ENCODE data around the gene GFRA1. TPM values are rescaled to one million over a fixed set of nuclear protein-coding genes. Genes with fewer than 3 reads are reported as not detected.

The GFRA1 gene
- total RNA-seq, 2 donors from 2014 or later = 1.6 to 3.1 TPM

DNA sequence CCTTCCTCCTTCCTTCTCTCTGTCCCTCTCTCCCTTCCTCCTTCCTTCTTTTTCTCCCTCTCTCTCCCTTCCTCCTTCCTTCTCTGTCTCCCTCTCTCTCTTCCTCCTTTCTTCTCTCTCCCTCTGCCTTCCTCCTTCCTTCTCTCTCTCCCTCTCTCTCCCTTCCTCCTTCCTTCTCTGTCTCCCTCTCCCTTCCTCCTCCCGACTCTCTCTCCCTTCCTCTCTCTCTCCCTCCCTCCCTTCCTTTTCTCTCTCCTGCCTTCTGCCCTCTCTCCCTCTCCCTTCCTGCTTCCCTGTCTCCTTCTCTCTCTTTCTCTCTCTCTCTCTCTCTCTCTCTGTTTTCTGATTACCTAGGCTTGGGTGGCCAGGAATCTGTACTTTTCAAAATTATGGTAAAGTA lies 16.6 kb upstream of the GFRA1 start:
- Mint-ChIP-seq H3K36me3 (ENCODE audit: low read depth) (no peaks in the 10 kb centered on the region), H3K27me3 (ENCODE audit: insufficient read depth) (no peaks in the 10 kb centered on the region), H3K4me3 (no peak overlapping the region), H3K27ac (no peak overlapping the region), H3K9me3 (peaks cover 2% of the 10 kb centered on the region), H3K4me1 (peaks cover 6% of the 10 kb centered on the region)
- Histone ChIP-seq H3K9ac (ENCODE audit: extremely low read depth, low read length, poor library complexity, severe bottlenecking) (no peak overlapping the region), H3K27me3 (ENCODE audit: control insufficient read depth, insufficient read depth, low read length, poor library complexity, severe bottlenecking) (no peaks in the 10 kb centered on the region), H3K27ac (ENCODE audit: low read depth, low read length) (no peak overlapping the region), H3K36me3 (ENCODE audit: control insufficient read depth, insufficient read depth, low read length) (no peaks in the 10 kb centered on the region), H3K4me3 (ENCODE audit: low read length) (no peak overlapping the region), H3K9me3 (ENCODE audit: control insufficient read depth, low read length) (no peaks in the 10 kb centered on the region), H3K4me1 (ENCODE audit: control insufficient read depth, insufficient read depth, low read length) (no peaks in the 10 kb centered on the region)
- WGBS, 2 experiments (ENCODE audit: insufficient coverage in 1 of 2, insufficient read length in 1 of 2) = 67 to 89% methylated on average over 1 of the region's 1 CpG
- TF ChIP-seq, protein P1, sequence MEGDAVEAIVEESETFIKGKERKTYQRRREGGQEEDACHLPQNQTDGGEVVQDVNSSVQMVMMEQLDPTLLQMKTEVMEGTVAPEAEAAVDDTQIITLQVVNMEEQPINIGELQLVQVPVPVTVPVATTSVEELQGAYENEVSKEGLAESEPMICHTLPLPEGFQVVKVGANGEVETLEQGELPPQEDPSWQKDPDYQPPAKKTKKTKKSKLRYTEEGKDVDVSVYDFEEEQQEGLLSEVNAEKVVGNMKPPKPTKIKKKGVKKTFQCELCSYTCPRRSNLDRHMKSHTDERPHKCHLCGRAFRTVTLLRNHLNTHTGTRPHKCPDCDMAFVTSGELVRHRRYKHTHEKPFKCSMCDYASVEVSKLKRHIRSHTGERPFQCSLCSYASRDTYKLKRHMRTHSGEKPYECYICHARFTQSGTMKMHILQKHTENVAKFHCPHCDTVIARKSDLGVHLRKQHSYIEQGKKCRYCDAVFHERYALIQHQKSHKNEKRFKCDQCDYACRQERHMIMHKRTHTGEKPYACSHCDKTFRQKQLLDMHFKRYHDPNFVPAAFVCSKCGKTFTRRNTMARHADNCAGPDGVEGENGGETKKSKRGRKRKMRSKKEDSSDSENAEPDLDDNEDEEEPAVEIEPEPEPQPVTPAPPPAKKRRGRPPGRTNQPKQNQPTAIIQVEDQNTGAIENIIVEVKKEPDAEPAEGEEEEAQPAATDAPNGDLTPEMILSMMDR (conservative IDR thresholded peaks at IDR 0.05) = no peak
- no peak for DNase-seq

DNA sequence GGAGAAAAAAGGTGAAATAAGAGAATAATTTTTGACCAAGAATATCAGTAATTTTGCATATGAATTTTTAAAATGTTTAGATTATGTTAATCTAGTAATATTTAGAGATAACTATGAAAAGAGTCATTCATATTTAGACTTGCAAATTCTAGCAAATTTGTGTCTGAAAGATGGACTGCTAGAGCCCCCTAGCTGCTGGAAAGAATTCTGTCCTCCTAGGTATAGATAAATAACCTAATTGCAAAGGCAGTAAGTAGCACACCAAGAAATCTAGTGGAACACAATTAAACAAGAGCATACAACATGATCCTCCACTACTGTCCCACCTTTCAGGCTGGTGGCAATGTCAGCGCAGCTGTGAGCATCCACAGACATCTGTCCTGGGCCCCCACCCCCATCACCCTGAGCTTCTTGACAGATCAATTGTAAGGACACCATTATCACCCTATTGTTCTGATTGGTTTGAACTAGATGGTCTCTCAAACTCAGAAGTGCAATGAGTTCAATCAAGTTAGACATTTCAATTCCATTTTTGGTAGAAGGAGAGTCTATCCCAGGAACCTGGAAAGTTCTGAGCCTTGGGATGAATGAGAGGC lies 15.0 kb upstream of the GFRA1 start:
- DNase-seq = peak; percentile 66
- Histone ChIP-seq H3K9ac (ENCODE audit: extremely low read depth, low read length, poor library complexity, severe bottlenecking) (no peak overlapping the region), H3K4me3 (ENCODE audit: low read length) (no peak overlapping the region), H3K36me3 (ENCODE audit: control insufficient read depth, insufficient read depth, low read length) (no peaks in the 10 kb centered on the region), H3K9me3 (ENCODE audit: control insufficient read depth, low read length) (no peaks in the 10 kb centered on the region), H3K4me1 (ENCODE audit: control insufficient read depth, insufficient read depth, low read length) (no peaks in the 10 kb centered on the region), H3K27me3 (ENCODE audit: control insufficient read depth, insufficient read depth, low read length, poor library complexity, severe bottlenecking) (no peaks in the 10 kb centered on the region), H3K27ac (ENCODE audit: low read depth, low read length) (no peak overlapping the region)
- Mint-ChIP-seq H3K9me3 (peaks cover 2% of the 10 kb centered on the region), H3K4me1 (peaks cover 6% of the 10 kb centered on the region), H3K4me3 (no peak overlapping the region), H3K36me3 (ENCODE audit: low read depth) (no peaks in the 10 kb centered on the region), H3K27me3 (ENCODE audit: insufficient read depth) (peaks cover 3% of the 10 kb centered on the region), H3K27ac (no peak overlapping the region)
- WGBS, 2 experiments (ENCODE audit: insufficient coverage in 1 of 2, insufficient read length in 1 of 2) = 41 to 67% methylated on average over 1 of the region's 1 CpG
- TF ChIP-seq, protein P1 (conservative IDR thresholded peaks at IDR 0.05) = peak; percentile 91

DNA sequence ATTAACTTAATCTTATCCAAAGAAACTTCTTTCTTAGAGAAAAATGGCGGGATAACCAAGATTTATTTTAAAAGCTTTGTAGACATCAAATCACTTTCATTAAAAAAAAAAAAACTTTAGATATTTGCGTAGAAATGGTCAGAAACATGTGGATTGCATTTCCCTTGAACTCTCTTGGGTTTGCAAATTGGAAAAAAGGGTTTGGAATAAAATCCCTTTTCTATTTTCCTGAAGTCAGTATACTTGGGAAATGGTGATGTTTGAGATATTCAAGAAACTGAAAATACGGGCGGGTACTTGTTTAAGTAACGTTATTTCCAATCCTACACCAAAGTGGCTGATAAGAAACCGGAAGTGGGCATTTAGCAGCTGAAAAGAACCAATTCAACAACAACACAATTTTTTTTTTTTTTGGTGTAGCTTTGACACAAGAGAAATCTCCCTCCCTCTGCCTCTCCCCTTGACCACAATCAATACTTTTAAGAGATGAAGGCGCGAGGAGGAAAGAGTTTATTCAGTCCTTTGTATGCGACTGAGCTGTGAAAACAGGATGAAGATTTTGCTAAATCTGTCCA lies 13.7 kb upstream of the GFRA1 start:
- WGBS, 2 experiments (ENCODE audit: insufficient coverage in 1 of 2, insufficient read length in 1 of 2) = 91 to 96% methylated on average over 9 of the region's 9 CpGs
- no peaks in the 10 kb centered on the region for H3K4me1 ChIP-seq (ENCODE audit: control insufficient read depth, insufficient read depth, low read length)
- peaks cover 2% of the 10 kb centered on the region for H3K9me3 Mint-ChIP-seq
- no peaks in the 10 kb centered on the region for H3K36me3 Mint-ChIP-seq (ENCODE audit: low read depth)
- H3K4me3 ChIP-seq (ENCODE audit: low read length) = no peak overlapping the region
- H3K27me3 Mint-ChIP-seq (ENCODE audit: insufficient read depth) = peaks cover 10% of the 10 kb centered on the region
- no peaks in the 10 kb centered on the region for H3K9me3 ChIP-seq (ENCODE audit: control insufficient read depth, low read length)
- no peak for DNase-seq
- no peak overlapping the region for H3K27ac Mint-ChIP-seq
- H3K4me3 Mint-ChIP-seq = no peak overlapping the region
- peaks cover 6% of the 10 kb centered on the region for H3K4me1 Mint-ChIP-seq
- H3K27me3 ChIP-seq (ENCODE audit: control insufficient read depth, insufficient read depth, low read length, poor library complexity, severe bottlenecking) = no peaks in the 10 kb centered on the region
- no peak overlapping the region for H3K9ac ChIP-seq (ENCODE audit: extremely low read depth, low read length, poor library complexity, severe bottlenecking)
- no peaks in the 10 kb centered on the region for H3K36me3 ChIP-seq (ENCODE audit: control insufficient read depth, insufficient read depth, low read length)
- no peak overlapping the region for H3K27ac ChIP-seq (ENCODE audit: low read depth, low read length)
- TF ChIP-seq, protein P1 (conservative IDR thresholded peaks at IDR 0.05) = no peak
